Stimulated activated naive CD4-positive, alpha-beta T cell treated with Interleukin-2 at 50 U/mL for 16 hours (primary cell): ENCODE data around the gene SARS1.

Source experiments
- DNase-seq: peaks from one replicate; lab custom pipeline; 2025; lab: John Stamatoyannopoulos, UW

Gene SARS1

GRCh38 chr1:109249654-109250401 is 36.1 kb downstream of the SARS1 start:
- DNase-seq = no peak

GRCh38 chr1:109250454-109251276 is 36.9 kb downstream of the SARS1 start:
- DNase-seq = no peak

DNA sequence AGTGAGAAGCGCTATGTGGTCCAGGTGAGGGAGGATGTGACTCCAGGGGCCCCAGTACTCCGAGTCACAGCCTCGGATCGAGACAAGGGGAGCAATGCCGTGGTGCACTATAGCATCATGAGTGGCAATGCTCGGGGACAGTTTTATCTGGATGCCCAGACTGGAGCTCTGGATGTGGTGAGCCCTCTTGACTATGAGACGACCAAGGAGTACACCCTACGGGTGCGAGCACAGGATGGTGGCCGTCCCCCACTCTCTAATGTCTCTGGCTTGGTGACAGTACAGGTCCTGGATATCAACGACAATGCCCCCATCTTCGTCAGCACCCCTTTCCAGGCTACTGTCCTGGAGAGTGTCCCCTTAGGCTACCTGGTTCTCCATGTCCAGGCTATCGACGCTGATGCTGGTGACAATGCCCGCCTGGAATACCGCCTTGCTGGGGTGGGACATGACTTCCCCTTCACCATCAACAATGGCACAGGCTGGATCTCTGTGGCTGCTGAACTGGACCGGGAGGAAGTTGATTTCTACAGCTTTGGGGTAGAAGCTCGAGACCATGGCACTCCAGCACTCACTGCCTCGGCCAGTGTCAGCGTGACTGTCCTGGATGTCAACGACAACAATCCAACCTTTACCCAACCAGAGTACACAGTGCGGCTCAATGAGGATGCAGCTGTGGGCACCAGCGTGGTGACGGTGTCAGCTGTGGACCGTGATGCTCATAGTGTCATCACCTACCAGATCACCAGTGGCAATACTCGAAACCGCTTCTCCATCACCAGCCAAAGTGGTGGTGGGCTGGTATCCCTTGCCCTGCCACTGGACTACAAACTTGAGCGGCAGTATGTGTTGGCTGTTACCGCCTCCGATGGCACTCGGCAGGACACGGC is 37.8 kb downstream of the SARS1 start:
- DNase-seq = no peak

DNA sequence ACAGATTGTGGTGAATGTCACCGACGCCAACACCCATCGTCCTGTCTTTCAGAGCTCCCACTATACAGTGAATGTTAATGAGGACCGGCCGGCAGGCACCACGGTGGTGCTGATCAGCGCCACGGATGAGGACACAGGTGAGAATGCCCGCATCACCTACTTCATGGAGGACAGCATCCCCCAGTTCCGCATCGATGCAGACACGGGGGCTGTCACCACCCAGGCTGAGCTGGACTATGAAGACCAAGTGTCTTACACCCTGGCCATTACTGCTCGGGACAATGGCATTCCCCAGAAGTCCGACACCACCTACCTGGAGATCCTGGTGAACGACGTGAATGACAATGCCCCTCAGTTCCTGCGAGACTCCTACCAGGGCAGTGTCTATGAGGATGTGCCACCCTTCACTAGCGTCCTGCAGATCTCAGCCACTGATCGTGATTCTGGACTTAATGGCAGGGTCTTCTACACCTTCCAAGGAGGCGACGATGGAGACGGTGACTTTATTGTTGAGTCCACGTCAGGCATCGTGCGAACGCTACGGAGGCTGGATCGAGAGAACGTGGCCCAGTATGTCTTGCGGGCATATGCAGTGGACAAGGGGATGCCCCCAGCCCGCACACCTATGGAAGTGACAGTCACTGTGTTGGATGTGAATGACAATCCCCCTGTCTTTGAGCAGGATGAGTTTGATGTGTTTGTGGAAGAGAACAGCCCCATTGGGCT is 38.6 kb downstream of the SARS1 start:
- DNase-seq = no peak

- DNase-seq = no peak
These were observed 39.4 kb downstream of the SARS1 start for GRCh38 chr1:109252893-109253802.

DNA sequence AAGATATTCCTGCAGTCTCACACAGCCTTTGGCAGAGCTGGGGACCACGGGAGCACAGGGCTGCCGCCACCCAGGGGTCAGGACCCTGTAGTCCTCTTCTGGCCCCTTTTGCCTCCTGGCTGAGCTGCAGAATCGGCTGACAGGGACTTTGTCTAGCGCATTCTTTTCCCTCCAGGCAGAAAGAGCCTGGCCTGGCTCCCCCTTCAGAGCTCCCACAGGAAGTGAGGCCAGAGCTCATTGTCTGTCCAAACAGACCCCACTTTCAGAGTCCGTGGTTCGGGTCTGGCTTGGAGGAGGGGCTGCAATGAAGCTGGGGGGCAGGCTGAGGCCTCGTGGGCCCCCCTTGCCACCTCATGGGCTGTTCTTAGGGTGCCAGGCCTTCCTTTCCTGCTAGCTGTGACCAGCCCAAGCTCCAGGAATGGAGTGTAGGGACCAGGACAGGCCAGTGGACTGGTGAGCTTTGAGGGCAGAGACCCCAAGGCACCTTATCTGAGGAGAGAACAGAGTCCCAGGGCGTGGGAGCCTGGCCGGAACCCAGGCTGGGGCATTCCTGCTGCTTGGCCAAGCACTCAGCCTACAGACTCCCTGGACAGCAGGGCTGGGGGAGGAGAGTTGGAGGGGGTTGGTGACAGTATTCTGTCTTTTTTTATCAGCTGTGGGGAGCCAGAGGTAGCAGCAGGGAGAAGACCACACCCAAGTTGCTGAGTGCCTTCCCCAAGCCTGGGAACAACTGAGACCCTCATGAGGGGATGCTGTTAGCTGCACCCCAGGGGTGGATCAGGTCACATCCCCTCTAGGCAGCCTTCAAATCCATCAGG is 40.3 kb downstream of the SARS1 start:
- DNase-seq = no peak

DNA sequence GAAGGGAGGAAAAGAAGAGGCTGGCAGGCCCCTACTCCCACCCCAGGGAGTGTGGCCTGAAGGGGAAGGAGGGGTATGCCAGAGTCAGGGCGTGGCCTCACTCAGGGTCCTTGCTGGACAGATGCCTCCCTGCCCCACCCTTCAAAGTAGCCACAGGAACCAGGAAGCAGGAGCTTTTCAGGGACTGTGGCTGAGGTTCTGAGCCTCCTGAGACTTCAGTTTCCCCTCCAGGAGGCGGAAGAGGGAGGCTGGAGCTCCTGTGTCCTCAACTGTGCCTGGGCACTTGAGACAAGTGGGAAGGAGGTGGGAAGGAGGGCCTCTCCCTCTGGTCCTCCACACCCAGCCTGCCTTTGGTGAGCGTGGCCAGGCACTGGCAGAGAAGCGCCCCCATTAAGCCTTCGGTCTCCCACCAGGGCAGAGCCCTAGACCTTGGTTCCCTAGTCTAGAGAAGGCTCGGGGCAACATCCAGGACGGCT is 40.9 kb downstream of the SARS1 start:
- no peak for DNase-seq

DNA sequence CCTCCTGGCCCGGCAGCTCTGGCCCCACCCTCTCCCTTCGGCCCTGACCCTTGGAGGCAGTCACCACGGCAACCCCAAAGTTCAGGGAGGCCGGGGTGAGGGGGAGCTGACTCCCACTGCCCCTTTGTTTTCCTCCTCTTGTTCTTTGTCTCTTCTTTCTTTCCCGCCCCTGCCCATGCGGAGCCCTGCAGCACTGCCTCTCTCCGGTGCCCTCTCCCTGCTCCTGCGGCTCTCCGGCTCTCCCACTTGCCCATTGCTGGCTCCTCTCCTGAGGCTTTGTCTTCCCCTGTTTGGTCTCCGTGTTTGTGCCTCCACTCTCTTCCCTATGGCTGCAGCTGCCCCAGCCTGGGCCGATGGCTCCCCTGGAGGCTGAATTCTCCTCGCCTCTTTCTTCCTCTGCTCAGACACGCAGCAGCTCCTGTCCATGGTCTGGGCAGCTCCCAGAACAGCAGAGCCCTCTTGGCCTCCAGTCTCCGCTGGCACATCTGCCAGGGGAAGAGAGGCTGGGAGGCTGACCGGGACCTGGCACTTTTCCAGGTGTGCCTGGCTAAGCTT is 41.5 kb downstream of the SARS1 start:
- DNase-seq = no peak

DNA sequence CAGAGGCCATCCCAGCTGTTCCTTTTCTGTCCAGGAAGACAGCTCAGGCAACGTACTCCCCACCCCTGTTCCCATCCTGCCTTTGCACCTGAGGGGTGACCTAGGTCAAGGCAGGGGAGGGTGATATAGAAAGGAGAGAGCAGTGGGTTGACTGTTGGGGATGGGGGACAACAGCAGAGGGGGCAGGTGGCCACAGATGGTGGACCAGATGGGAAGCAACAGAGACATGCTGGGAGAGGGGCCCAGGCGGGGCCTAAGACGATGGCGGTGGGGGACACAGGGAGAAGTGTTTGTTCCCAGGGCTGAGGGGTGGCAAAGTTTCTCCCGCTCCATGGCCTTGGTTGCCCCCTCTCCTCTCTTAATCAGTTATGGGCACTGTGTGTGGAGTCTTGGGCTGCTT is 42.0 kb downstream of the SARS1 start:
- DNase-seq = no peak

DNA sequence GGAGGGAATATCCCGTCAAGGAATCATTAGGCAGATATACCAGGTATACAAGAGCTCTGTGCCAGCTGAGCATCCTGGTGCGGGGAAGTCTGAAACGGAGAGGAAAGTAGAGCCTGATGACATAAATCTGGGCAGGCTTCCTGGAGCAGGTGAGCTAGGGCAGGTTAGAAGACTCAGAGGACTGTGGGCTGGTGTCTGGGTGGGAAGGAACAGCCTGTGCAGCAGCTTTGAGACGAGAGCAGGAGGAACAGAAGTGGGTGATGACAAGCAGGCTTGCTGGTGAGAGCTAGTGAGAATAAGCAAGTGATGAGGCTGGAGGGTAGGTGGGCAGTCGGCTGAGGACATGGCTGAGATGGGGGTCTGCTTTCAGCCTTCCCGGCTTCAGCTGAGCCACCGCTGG is 42.4 kb downstream of the SARS1 start:
- no peak for DNase-seq

DNA sequence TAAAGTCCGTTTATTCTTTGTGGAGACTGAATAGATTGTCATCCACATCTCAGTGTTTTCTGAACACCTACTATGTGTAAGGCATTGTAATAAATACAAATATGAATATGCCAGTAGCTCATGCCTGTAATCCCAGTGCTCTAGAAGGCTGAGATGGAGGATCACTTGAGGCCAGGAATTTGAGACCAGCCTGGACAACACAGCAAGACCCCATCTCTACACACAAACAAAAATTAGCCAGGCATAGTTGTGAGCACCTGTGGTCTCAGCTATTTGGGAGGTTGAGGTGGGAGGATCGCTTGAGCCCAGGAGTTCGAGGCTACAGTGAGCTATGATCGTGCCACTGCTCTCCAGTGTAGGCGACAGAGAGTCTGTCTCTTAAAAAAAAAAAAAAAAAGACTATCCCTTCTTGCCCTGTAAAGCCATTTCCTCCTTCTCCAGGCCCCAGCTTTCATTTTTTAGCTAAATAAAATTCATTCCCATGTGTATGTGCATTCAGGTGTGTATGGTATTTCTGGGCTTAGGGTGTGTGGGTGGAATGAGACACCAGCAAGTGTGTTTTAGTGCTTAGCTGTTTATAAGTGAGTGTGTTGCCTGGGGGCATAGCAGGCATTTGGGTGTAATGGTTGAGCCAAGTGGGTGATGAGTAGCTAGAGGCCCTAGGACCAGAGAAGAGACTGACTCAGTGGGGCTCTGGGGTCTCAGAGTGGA is 43.4 kb downstream of the SARS1 start:
- DNase-seq = no peak

DNA sequence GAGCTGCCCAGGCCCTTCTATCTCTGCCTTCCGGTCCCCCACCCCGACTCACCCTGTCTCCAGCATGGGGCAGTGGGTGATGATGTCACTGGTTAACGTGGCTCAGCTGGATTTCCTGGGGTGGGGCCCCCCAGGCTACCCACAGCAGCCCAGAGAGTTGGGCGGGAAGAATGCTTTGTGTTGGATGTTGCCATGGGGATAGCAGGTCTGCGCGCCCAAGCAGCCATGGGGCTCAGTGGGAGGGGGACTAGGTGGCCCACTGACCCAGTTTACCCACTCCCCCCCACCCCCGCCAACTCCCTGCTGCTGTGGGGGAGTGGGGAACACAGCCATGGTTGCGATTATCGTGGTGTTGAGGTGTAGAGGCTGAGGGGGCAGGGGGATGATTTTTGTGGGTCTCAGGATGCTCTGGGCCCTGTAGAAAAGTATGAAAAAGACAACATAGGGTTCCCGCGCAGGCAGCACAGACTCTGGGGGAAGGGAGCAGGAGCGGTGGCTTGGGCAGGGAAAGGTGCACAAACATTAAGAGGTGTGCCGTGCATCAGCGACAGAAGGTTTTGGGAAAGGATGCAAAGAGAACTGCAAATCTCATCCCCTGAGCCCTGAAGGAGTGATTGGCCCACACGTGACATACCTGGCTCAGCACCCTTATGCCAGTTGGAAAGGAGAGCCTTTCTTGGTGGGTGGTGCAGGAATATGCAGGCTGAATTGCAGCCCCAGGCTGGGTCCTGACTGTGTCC is 44.1 kb downstream of the SARS1 start:
- no peak for DNase-seq

DNA sequence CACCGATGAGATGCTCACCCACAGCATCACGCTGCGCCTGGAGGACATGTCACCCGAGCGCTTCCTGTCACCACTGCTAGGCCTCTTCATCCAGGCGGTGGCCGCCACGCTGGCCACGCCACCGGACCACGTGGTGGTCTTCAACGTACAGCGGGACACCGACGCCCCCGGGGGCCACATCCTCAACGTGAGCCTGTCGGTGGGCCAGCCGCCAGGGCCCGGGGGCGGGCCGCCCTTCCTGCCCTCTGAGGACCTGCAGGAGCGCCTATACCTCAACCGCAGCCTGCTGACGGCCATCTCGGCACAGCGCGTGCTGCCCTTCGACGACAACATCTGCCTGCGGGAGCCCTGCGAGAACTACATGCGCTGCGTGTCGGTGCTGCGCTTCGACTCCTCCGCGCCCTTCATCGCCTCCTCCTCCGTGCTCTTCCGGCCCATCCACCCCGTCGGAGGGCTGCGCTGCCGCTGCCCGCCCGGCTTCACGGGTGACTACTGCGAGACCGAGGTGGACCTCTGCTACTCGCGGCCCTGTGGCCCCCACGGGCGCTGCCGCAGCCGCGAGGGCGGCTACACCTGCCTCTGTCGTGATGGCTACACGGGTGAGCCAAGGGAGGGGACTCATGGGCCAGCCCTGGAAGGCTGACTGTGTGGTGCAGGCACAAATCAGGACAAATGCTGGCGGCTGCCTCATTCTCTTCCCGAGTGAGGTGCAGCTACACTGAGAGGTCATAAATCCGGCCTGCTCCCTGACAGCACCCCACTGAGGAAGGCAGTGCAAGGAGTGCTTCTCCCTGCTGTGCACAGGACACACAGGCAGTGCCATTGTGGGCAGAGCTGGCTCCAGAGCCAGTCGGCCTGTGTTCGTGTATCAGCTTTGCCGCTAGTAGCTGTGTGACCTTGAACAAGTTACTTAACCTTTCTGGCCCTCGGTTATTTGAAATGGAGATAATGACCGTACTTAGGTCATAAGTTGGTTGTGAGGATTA is 45.1 kb downstream of the SARS1 start:
- DNase-seq = no peak

DNA sequence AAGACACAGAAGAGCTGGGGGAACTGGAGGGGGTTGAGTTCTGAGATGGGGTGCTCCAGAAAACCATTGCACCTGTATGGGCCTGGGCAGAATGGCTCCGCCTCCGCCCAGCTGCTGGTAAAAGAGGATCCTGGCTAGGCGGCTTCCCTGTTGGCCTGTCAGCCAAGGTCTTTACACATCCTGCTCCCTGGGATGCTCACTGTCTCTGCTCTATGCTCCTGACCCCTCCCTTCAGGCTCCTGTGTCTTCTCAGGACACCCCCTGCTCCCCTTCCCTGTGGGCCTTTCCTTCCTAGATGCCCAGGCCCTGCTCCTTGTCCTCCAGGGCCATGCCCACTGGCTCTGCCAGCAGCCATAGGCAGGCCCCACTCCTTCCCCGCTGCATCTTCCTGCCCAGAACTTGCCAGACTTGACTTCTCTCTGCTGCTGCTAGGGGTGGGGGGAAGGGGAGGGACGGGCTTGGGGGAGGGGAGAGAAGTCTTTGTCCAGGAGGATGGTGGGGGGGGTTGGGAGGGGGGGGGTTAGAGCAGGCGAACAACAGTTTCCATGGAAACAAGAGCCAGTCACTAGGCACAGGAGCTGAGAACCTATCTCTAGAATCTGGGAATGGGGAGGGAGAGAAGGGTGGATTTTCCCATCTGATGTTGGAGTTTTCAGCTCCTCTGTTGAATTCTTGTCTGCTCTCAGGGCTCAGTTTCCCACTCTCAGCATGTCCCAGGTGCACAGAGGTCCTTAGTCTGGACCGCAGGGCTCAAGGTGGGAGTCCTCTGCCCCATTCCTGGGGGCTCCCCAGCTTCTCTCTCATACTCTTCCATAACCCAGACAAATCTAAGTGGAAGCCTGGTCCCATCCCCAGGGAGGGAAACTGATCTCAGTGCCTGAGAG is 46.2 kb downstream of the SARS1 start:
- DNase-seq = no peak

- DNase-seq = no peak
These were observed 47.3 kb downstream of the SARS1 start for GRCh38 chr1:109261006-109261405.

- no peak for DNase-seq
These were observed 47.9 kb downstream of the SARS1 start for GRCh38 chr1:109261578-109261977.
